GM21526 (cell line): ENCODE results near the gene PRRT1.
"Not testable (repeated sequence)": the region's sequence is repeated elsewhere in the genome, so short reads cannot be mapped to it uniquely, and the experiment has no call there.

Source experiments
- ATAC-seq: cut with Tn5 transposase; IDR thresholded peaks from one replicate; pipeline ENCODE4 v1.9.1; 2021; ENCODE audit warnings: moderate library complexity; ENCODE audit not compliant: unreplicated experiment, low FRiP score

Gene PRRT1

DNA sequence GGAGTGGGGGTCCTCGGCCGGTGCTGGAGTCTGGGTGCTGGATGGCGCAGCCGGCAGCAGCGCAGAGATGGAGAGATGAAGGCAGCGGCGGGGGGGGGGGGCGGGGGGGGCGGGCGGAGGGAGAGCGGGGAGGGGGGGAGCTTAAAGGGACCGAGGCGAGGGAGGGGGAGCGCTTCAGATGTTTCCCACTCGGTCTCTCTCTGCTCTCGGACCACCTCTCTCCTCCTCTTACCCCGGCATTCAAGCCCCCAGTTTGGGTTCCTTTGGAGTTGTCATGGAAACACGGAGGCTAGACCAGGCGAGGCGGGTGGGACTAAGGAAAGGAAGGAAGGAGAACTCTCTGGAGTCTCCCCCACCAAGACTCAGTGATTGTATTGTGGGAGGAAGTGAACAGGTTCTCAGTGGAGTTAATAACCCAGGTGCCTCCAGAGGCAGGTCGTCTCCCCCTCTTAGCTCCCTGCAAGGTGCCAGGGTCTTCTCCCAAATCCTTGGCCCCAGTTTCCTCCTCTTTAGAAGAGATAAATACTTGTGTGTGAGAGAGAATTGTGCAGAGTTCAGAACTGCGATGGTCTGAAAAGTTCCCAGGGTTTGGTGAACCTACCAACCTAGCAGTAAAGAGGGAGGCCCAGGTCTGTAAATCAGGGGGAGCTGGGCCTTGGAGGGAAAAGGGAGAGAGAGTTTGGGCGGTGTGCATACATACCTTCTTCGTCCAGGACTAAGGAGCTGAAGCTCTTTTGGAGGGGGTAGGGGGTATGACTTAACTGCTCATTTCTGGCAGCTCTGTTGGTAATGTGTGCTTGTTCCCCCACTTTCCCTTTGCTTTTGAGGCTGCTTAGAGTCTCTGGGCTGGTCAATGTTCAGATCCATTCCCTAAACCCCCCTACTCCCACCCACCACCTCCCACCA lies at the start of gene PRRT1:
TSS of gene PRRT1 (minus strand) at position 77 of the 906 bp plus-strand sequence. CDS start 112 bp downstream, outside the sequence.
- no peak for ATAC-seq

DNA sequence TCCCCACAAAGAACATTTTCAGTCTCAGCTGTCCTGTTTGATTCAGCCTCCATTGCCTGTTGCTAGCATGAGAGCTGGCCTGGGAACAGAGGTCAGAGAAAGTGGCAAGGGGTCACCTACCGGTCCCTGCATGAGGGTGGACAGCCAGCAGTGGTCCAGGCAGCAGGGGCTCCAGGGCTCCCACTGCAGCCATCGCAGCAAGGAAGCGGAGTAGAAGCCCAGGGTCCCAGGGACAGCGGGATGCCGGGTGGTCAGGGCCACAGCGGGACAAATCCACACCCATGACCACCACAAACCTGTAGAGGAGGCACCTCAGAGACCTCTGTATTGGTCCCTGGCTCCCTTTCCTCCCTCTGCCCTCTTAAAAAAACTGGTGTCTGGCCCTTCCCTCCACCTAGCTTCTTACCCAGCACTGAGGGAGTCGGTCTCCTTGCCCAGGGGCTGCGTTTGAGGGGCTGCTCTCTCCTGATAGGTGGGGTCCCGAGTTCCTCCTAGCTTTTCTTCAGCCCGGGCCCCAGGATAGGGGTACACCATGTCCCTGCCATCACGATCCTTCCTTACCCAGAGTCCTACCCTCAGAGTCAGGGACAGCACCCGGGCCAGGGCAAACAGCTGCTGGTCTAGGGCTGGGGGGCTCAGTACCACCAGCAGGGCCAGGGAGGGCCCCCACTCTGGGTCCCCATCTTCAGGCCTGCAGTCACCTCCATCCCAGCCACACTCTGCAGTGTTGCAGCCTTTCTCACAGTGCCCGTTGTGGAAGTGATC lies 49.2 kb upstream of the PRRT1 start:
- no peak for ATAC-seq

DNA sequence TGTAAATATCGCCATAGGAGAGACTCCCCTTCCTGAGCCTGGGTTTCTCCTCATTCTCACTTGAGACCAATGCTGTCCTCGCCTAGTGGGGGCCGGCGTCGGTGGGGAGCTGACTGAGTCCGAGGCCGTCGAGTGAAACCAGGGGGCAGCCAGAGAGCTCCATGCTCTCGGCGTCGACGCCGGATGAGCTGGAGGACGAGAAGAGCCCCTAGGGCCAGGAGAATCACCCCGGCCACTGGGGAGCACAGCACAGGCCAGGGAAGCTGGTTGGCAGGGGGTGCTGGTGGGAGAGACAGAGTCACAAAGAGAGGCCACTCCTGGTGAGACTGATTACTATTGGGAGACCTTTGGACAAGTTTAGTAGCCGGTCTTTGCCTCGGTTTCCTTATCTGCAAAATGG lies 47.1 kb upstream of the PRRT1 start:
- no peak for ATAC-seq

DNA sequence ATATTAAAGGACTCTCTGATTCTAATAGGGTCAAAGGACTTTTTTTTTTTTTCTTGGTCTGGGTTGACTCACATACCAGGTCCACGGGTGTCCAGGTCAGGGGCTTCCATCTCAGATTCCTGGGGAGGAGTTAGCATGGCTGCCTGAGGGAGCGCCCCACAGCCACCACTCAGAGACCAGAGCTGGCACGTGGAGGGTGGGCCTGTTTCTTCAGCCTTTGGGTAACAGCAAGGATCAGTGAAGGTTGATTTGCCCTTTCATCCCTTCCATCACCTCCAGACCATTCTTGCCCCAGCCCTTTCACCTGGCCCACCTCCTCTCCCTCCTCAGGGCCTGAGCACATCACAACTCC lies 46.6 kb upstream of the PRRT1 start:
- no peak for ATAC-seq

DNA sequence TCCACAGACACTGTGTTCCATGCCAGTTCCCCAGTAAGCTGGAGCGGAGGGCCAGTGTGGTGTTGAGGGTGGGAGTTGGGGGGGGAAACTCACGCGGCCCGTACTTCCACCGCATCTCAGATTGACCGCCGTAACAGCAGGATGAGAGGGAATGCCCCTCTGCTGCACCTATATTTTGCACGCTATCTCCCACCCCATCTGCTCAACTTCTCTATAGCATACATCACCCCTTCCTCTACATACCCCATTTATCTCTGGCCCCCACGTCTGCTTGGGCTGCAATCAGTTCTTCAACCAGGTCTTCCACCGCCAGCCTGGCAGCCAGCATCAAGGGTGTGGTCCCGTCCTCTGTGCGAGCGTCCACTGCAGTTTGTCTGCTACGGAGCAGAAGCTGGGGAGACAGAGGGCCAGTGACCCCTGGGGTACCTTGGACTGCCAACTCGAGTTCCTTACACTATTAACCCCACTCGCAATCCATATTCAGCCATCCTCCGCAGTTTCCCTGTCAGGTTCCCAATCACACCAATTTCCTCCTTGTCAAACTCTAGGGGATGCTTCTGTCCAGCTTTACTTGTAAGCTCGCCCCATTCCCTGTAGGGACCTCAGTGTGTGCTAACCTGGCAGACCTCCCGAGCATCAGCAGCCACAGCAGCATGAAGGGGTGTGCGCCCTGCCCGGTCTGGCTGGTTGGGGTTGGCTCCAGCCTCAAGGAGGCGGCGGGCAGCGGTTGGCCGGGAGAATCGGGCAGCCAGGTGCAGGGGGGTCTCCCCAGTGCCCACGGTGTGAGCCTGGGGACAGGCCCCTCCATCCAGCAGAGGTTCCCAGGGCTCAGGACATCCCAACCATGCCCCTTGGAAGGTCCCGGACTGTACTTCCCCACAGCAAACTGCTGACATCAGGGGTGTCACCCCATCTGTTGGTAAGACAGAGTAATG lies 45.2 kb upstream of the PRRT1 start:
- no peak for ATAC-seq

DNA sequence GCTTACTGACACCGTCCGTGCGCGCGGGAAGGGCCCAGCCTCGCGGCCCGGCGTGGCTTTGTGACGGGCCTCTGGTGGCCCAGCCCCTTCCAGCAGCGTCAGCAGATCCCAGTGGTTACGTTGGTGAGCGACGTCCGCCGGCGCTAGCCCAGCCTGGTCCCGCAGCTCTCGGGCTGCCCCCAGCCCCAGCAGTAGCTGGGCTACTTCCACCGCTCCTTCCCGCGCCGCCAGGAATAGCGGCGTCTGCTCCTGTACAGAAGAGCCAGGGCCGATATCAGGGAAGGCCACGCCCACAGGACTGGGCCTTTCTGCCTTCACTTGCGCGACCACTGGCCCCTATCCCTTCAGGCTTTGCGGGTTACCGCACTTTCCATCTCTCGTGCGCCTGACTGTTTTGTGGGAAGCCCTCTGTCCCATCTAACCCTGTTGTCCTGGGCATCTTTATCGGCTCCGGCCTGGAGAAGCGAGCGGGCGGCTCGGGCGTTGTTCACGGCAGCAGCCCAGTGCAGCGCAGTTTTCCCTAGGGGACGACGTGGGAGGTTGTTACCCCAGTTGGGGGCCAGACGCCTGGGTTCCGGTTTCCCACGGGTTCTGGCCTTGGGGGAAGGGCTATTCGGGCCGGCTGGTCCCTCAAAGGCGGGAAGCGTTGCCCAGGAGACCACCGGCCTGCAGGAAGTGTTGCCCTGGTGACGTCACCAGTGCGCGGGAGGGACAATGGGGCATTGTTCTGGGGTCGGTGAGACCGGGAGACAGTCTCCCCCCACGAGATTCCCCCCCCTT lies 44.4 kb upstream of the PRRT1 start:
- peak; percentile 23 for ATAC-seq

DNA sequence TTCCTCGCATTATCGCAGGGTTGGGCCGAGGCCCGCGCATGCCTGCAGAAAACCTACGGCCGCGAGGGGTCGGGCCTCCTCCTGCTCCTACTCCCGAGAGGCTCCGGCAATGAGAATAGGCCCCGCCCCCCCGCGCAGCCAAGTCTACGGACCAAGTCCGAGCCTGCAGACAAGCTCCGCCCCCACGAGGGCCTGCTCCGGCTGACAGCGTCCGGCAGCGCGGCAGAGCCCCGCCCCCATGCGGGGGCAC lies 43.8 kb upstream of the PRRT1 start:
- ATAC-seq: peak; percentile 72

DNA sequence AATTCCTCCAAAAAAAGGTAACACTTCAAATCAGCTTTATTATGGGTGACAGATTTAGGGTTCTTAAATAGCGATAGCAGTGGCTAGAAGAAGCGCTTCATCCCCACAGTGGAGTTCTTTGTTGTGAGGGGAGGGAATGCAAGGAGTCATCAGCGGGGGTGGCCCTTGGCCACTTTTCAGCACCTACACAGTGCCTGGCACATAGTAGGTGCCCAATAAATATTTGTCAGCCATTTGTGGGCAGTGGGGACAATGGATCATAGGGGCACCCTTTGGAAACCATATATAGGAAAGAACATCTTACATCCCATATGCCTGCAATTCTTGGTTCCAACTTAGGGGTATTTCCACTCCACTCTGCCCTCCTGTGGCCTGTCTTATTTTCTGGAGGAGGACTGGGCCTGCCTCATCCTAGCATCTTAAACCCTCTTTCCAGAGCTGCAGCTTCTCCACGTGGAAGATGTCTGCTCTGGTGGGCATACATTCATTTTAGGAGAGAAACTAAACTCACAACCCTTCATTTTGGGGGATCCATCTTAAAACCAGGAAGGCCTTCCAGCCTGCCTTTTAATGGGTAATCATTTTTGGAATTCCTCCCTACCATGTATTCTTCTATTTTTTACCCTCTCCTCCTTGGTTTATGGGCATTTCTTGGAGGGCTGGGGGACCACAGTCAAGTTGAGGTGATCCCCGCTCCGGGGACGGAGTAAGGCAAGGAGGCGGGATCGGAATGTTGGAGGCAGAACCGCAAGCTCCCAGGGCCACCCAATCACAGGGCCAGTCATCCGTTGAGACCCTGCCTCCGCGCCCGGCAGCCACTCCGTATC lies 43.3 kb upstream of the PRRT1 start:
- no peak for ATAC-seq

DNA sequence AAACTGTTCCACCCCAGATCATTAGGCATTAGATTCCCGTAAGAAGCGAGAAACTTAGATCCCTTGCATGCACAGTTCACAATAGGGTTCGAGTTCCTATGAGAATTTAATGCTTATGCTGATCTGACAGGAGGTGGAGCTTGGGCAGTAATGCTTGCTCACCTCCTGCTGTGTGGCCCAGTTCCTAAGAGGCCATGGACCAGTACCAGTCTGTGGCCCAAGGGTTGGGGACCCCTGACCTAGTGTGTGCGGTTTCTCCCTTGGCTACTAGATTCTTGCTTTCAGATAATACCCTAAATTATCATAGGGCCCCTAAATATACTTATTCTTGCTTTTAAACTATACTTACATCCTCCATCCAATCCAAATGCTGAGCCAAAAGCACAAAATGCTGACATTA lies 42.6 kb upstream of the PRRT1 start:
- no peak for ATAC-seq

DNA sequence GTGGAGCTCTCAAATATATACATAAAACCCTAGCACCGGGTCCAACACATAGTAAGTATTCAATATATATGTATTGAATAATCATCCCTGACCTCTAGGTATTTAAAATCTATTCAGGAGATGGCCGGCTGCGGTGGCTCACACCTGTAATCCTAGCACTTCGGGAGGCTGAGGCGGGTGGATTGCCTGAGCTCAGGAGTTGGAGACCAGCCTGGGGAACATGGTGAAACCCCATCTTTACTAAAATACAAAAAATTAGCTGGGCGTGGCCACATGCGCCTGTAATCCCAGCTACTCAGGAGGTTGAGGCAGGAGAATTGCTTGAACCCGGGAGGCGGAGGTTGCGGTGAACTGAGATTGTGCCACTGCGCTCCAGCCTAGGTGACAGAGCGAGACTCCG lies 41.4 kb upstream of the PRRT1 start:
- not testable (repeated sequence) for ATAC-seq

DNA sequence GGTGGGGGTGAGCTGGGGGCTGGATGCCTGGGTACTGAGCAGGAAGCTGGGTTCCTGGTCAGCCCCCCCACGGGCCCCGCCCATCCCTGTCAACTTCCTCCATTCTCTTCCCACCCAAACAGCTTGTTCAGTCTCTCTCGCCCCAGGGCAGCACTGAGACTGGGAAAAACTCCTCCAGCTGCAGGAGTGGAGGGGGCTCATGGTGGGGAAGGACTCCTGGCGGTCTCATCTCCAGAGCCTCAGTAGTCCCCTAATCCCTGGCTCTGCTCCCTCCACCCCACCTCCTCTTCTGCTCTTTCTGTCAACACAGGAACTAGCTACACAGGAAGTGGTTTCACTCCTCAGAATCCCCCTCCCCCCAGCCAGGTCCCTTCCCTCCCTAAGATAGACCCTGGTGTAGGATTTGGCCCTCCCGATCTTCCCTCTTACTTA lies 40.9 kb upstream of the PRRT1 start, which contains the start of gene GPSM3:
TSS of gene GPSM3 (minus strand) at position 36 of the 432 bp plus-strand sequence. CDS start 130 bp downstream, outside the sequence.
- no peak for ATAC-seq

DNA sequence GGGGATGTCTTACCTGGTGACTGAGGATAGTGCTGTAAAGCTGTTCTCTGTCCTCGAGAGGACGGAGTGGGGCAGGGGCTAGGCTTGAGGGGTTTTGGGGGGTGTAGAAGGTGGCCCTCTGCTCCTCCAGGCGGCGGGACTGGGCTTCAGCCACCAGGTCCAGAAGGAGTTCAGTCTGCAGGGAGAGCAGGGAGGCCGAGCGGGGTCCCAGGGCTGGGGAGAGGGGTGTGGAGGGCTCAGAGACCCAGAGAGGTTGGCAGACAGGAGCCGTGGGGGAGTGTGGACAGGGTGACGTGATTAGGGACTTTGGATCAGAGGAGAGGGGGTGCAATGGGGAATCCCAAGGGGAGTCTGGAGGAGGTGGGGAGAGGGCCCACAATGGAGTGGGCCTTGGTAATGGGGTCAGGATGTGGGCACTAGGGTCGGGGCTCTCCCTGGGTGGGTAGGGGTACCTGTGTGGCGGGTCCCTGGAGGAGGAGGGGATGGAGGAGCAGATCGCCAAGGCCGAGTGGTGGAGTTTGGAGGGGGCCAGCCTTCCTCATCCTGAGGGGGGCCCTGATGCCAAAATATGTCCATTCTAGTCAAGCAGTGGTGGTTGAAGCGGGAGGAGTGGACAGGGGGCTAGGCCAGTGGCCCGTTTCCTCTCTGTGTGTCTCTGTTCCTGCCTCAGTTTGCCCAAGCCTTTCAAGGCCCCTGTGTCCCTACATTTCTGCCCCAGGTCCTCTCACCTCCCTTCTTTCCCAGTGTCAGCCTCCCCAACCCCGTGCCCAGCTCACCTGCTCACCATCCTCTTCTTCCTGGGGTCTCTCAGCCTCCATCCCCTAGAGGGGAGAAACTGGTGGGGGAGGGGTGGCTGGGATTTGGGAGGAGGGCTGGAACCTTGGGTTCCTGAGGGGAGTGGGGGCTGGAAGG lies 40.2 kb upstream of the PRRT1 start:
- ATAC-seq: no peak

DNA sequence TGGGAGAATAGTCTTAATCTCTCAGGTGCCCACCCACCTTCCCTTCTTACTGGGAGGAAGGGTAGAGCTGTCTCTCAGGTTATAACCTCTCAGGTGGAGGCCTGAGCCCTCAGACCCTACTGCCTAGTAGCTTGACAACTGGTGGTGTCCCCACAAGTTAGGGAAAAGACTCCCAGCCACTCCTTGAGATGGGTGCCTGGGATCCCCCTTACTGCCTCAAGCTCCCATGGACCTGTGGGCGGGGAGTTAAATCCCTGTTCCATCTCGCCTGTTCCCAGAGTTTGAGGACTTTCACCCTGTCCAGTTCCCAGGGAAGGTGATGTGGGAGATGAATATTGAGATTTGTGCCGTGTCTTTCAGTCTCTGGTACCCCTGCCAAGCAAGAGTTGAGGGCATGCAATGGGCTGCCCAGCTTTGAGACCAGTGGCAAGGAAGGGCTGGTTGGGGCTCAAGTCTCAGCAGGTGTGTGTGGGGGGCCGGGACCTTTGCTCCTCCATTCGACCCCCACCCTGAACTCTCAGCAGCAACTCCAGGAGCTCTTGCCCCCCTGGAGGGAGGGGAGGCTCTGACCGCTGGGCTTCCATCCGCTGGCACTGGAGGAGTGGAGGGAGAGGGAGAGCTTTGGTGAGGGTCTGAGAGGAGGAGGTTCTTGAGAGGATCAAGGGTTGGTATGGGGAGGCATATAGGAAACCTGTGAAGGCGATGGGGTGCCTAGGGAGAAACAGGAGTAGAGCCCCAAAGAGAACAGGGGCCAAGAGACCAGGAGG lies 39.4 kb upstream of the PRRT1 start:
- ATAC-seq: no peak

DNA sequence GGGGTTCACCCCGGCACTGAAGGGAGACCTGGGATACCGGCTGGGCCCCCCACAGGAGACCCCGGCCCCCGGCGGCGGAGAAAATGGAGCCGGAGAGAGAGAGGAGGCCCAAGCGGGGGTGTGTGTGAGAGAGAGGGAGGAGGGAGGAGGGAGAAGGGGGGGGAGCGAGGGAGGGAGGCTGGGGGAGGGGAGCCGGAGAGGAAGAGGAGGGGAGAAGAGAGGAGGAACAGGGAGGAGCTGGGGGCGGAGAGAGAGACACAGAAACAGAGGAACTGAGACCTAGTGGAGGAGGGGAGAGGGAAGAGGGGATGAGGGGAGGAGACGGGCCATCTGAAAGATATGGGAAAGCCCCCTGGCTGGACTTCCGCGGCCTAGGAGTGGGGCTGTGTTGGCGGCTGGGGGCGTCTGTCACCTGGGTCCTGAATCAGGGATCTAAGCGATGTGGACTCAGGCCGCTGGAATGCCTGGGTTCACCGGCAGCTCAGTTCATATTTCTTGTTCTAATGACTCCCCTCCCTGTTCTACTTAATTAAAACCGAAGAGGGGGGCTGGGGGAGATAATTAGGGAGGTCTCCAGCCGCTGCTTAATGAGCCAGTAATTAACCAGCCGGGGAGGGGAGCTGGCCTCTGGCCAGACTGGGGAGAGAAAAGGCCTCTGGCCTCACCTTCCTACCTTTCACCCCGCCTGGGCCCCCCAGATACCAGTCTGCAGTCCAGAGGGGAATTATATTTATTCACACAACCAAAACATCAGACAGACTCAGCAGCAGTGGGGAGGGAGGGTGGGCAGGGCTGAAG lies 38.5 kb upstream of the PRRT1 start, which contains the start of gene PBX2:
TSS of gene PBX2 (minus strand) at position 149 of the 798 bp plus-strand sequence. CDS start 287 bp downstream, outside the sequence.
- ATAC-seq: no peak

DNA sequence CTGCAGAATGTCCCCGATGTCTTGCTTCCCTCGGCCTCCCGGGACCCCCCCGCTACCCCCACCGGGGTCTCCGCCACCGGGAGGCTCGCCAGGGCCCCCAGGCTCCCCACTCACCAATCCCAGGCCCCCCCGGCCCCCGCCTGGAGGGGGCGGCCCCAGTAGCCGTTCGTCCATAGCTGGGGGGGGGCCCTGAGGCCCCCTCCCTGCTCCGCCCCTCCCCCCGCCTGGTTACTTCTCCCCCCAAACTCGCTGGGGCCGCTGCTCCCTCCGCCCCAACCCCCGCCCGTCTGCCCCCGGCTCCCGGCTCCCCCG lies 38.0 kb upstream of the PRRT1 start:
- no peak for ATAC-seq

DNA sequence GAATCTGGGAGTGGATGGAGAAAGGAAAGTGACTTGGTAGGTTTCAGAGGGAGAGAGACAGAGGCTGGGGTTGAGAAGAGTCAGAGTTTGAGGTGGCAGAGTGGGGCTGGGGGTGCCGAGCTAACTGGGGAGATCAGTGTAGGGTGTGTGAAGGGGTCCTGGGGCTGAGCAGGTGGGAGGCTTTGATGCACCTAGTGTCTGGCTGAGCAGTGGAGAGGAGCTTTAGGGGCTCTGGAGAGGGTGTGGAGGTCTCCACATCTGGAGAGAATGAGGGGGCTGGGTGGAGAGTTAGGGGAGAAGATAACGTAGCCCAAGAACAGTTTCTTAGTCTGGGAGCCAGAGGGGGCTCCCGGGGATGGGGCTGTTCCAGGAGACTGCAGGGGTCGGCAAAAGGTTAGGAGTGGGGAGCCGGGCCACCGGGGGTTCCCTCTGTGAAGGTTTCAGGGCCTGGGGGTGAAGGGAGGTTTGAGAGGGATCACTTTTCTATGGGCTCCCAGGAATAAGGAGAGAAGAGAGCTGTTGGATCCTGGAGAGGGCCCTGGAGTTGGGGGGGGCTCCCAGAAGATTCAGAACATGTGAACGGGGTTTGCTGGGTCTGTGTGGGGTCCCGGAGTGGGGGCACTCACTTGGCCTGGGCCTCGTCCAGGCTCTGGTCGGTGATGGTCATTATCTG lies 37.5 kb upstream of the PRRT1 start:
- ATAC-seq: no peak
